Skeletal muscle satellite cell (primary cell): ENCODE measurements around the gene MTA3.

ENCODE experiments used
- H3K27me3 ChIP-seq: 2 replicates; pipeline ENCODE4 v1.7.0; 2013; ENCODE audit warnings: low read length; ENCODE audit not compliant: control insufficient read depth, insufficient read depth
- H3K36me3 ChIP-seq: 2 replicates; pipeline ENCODE4 v1.7.0; 2013; ENCODE audit warnings: mild to moderate bottlenecking, control low read depth, low read length; ENCODE audit not compliant: insufficient read depth
- H3K4me1 ChIP-seq: 2 replicates; pipeline ENCODE4 v1.7.0; 2013; ENCODE audit warnings: low read length; ENCODE audit not compliant: control insufficient read depth, insufficient read depth
- H3K4me2 ChIP-seq: 2 replicates; pipeline ENCODE4 v1.7.0; 2013; ENCODE audit warnings: mild to moderate bottlenecking, low read length
- H3K4me3 ChIP-seq: 2 replicates; pipeline ENCODE4 v1.7.0; 2013; ENCODE audit warnings: low read length
- H3K9ac ChIP-seq: 2 replicates; pipeline ENCODE4 v1.7.0; 2013; ENCODE audit warnings: mild to moderate bottlenecking, low read depth, low read length, moderate library complexity
- H3K9me3 ChIP-seq: replicated peaks from 2 replicates; pipeline ENCODE4 v1.7.0; 2013; ENCODE audit warnings: mild to moderate bottlenecking, control low read depth, low read length

The MTA3 gene

GRCh38 chr2:42794271-42795046, 226.0 kb downstream of the MTA3 start:
- H3K9me3 ChIP-seq: no peaks in the 10 kb centered on the region
- H3K4me1 ChIP-seq: peaks cover 6% of the 10 kb centered on the region
- no peak overlapping the region for H3K4me2 ChIP-seq
- H3K27me3 ChIP-seq: peaks cover 39% of the 10 kb centered on the region
- no peaks in the 10 kb centered on the region for H3K36me3 ChIP-seq
- no peak overlapping the region for H3K4me3 ChIP-seq
- no peak overlapping the region for H3K9ac ChIP-seq

DNA sequence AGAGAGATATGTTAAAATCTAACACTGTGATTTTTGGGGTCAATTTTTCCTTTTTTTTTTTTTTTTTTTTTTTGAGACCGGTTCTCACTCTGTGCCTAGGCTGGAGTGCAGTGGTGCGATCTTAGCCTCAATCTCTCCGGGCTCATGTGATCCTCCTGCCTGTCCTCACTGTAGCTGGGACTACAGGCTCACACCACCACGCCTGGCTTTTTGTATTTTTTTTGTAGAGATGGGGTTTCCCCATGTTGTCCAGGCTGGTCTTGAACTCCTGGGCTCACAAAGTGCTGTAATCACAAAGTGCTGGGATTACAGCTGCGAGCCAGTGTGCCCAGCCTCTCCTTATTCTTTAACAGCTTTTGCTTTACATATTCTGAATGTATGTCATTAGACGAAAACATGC, 226.8 kb downstream of the MTA3 start:
- Histone ChIP-seq H3K9ac (no peak overlapping the region), H3K4me1 (peaks cover 6% of the 10 kb centered on the region), H3K4me3 (no peak overlapping the region), H3K36me3 (no peaks in the 10 kb centered on the region), H3K4me2 (no peak overlapping the region), H3K27me3 (peaks cover 31% of the 10 kb centered on the region), H3K9me3 (no peaks in the 10 kb centered on the region)

- Histone ChIP-seq H3K9ac (no peak overlapping the region), H3K4me3 (no peak overlapping the region), H3K4me2 (no peak overlapping the region), H3K4me1 (peaks cover 6% of the 10 kb centered on the region), H3K27me3 (peaks cover 31% of the 10 kb centered on the region), H3K9me3 (no peaks in the 10 kb centered on the region), H3K36me3 (no peaks in the 10 kb centered on the region)
Measured at GRCh38 chr2:42795841-42796301, 227.4 kb downstream of the MTA3 start.

GRCh38 chr2:42796427-42797248, 228.2 kb downstream of the MTA3 start:
- Histone ChIP-seq H3K9me3 (no peaks in the 10 kb centered on the region), H3K9ac (no peak overlapping the region), H3K27me3 (peaks cover 24% of the 10 kb centered on the region), H3K36me3 (no peaks in the 10 kb centered on the region), H3K4me1 (peaks cover 6% of the 10 kb centered on the region), H3K4me3 (no peak overlapping the region), H3K4me2 (no peak overlapping the region)

GRCh38 chr2:42797281-42797680, 228.8 kb downstream of the MTA3 start:
- Histone ChIP-seq H3K27me3 (peaks cover 22% of the 10 kb centered on the region), H3K36me3 (no peaks in the 10 kb centered on the region), H3K4me1 (peaks cover 6% of the 10 kb centered on the region), H3K4me2 (no peak overlapping the region), H3K4me3 (no peak overlapping the region), H3K9ac (no peak overlapping the region), H3K9me3 (no peaks in the 10 kb centered on the region)

DNA sequence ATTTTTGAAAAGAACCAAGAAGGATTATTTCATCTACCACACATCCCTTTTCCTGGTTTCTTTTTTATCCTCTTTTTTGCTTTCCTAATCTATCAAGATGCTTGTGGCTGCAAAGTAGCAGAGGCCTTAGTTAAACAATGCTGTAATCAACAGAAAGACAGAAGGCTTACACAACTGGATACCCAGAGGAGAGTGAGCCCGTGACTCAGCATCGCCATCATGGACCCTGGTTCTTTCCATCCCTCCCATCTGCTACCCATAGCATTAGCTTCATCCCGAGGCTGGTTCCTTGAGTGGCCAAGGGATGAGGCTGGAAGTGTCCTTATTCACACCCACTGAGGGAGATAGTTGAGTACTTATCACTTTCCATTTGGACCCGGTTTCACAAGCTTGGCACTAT, 231.4 kb downstream of the MTA3 start:
- no peak overlapping the region for H3K4me3 ChIP-seq

GRCh38 chr2:42800461-42800962, 232.1 kb downstream of the MTA3 start:
- peaks cover 6% of the 10 kb centered on the region for H3K4me1 ChIP-seq
- no peak overlapping the region for H3K9ac ChIP-seq
- no peaks in the 10 kb centered on the region for H3K9me3 ChIP-seq
- no peak overlapping the region for H3K4me2 ChIP-seq
- H3K27me3 ChIP-seq: peaks cover 18% of the 10 kb centered on the region
- H3K36me3 ChIP-seq: no peaks in the 10 kb centered on the region
- H3K4me3 ChIP-seq: no peak overlapping the region

More for the DNA sequence above, 231.4 kb downstream of the MTA3 start:
- Histone ChIP-seq H3K9me3 (no peaks in the 10 kb centered on the region), H3K9ac (no peak overlapping the region), H3K27me3 (peaks cover 18% of the 10 kb centered on the region), H3K4me1 (peaks cover 6% of the 10 kb centered on the region), H3K36me3 (no peaks in the 10 kb centered on the region), H3K4me2 (no peak overlapping the region)

DNA sequence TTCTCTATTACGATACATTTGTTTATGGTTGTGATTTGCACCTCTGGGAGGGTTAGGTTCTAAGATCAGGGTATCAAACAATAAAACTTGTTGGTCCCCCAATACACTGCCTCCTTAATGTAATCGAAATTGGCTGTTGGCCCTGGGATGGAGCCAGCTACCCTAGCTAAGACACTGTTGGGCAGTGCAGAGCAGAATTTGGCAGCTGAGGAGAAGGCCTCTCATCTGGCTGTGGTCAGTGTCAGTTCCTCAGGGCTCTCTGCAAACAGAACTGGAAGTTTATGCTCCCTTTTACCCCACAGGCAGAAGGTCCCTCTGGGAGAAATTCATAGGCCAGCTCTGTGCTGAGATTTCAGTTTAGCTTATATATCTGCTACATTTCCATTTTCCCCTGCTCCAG, 232.5 kb downstream of the MTA3 start:
- Histone ChIP-seq H3K36me3 (no peaks in the 10 kb centered on the region), H3K27me3 (peaks cover 18% of the 10 kb centered on the region), H3K4me3 (no peak overlapping the region), H3K4me2 (no peak overlapping the region), H3K4me1 (peaks cover 3% of the 10 kb centered on the region), H3K9ac (no peak overlapping the region), H3K9me3 (no peaks in the 10 kb centered on the region)

DNA sequence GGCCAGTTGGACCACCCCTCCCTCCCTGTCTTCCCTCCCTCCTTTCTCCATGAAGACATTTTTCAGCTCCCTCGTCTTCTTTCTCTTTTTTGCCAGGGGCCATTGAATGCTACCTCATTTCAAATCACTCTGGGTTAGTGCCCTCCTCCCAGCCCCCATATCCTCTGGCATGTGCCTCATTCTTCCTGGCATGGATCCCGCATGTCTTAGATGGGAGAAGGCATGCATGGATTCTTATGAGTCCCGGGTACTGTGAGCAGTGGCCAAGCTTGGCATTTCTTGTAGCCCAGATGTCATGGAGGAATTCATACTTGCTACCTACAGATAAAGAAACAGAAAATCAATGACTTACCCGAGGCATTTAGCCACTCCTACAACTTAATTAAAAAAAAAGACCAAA, 232.9 kb downstream of the MTA3 start:
- H3K36me3 ChIP-seq: no peaks in the 10 kb centered on the region
- no peaks in the 10 kb centered on the region for H3K4me1 ChIP-seq
- H3K4me2 ChIP-seq: no peak overlapping the region
- H3K9me3 ChIP-seq: no peaks in the 10 kb centered on the region
- peaks cover 18% of the 10 kb centered on the region for H3K27me3 ChIP-seq
- H3K9ac ChIP-seq: no peak overlapping the region
- no peak overlapping the region for H3K4me3 ChIP-seq

DNA sequence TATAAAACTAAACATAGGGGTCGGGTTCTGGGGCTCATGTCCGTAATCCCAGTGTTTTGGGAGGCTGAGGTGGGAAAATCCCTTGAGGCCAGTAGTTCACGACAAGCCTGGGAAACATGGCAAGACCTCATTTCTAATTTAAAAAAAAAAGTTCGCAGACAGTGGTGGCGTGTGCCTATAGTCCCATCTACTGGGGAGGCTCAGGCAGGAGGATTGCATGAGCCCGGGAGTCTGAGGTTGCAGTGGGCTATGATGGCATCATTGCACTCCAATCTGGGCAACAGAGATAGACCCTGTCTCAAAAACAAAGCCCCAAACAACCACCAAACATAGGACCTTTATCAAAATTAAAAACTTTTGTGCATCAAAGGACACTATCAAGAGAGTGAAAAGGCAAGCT, 233.7 kb downstream of the MTA3 start:
- no peaks in the 10 kb centered on the region for H3K9me3 ChIP-seq
- no peaks in the 10 kb centered on the region for H3K36me3 ChIP-seq
- no peak overlapping the region for H3K4me2 ChIP-seq
- H3K4me1 ChIP-seq: no peaks in the 10 kb centered on the region
- H3K27me3 ChIP-seq: peaks cover 18% of the 10 kb centered on the region
- no peak overlapping the region for H3K4me3 ChIP-seq
- no peak overlapping the region for H3K9ac ChIP-seq

- Histone ChIP-seq H3K27me3 (peaks cover 18% of the 10 kb centered on the region), H3K4me1 (peaks cover 5% of the 10 kb centered on the region), H3K9me3 (no peaks in the 10 kb centered on the region), H3K36me3 (no peaks in the 10 kb centered on the region), H3K9ac (no peak overlapping the region), H3K4me2 (no peak overlapping the region), H3K4me3 (no peak overlapping the region)
Measured at GRCh38 chr2:42804338-42804737, 235.9 kb downstream of the MTA3 start.
